Measurements from ENCODE around the gene SDHAF2. TPM values are rescaled to one million over a fixed set of nuclear protein-coding genes. Genes with fewer than 3 reads are reported as not detected.

Gene SDHAF2
- 34.7 and 50.4 TPM in 2 replicates for total RNA-seq (2012; rRNA removed)
- polyA plus RNA-seq (2012; rRNA removed), result 91.1 and 91.5 TPM in 2 replicates
- 57.2 and 76.4 TPM in 2 replicates for polyA plus RNA-seq (2012; cell fraction: cytosol; rRNA removed)
- polyA plus RNA-seq (2012; cell fraction: nucleus; rRNA removed; ENCODE audit: low replicate concordance), result 34.4 and 46.2 TPM in 2 replicates
- Bru-seq, nascent RNA, result percentile 86 among the genes with signal in this experiment
- BruChase-seq, experiment 1, labeled RNA remaining after a 6-hour chase, result percentile 96 among the genes with signal in this experiment
- BruChase-seq, experiment 2, labeled RNA remaining after a 2-hour chase, result percentile 96 among the genes with signal in this experiment
- long read RNA-seq, transcript SDHAF2-206 (2 exons, 835 nt), result minor isoform, 5 of 47 reads
- long read RNA-seq, transcript SDHAF2-201 (4 exons, 2,033 nt), result major isoform, 28 of 47 reads
- long read RNA-seq, partial matches to known transcripts, result 1 of 47 reads
- long read RNA-seq, other reads (novel, unspliced or antisense), result 9 of 47 reads

- TSS peak; percentile 77 for BruUV-seq (replicated peaks)
- in situ Hi-C loops (cut with MboI; ENCODE audit: low sequenced_read_pairs) (no loop called here), dilution Hi-C loops (cut with HindIII; ENCODE audit: low sequenced_read_pairs, unreplicated experiment) (no loop called here), intact Hi-C loops (cut with micrococcal nuclease) (loop anchor here (5.0 kb wide), 1 partner anchor 98 kb away; the partner anchor contains the start of genes DDB1 and TKFC)
- Histone ChIP-seq H3K27me3 (ENCODE audit: control insufficient read depth, insufficient read depth, low read length) (no peaks in the 10 kb centered on the region), H2AK5ac (ENCODE audit: low read depth, low read length) (peak within 1 kb of the TSS; percentile 99), H3K18ac (ENCODE audit: low read depth, low read length) (peak within 1 kb of the TSS; percentile 58), H2AK9ac (replicated peaks; ENCODE audit: low read depth, low read length, poor library complexity) (peak within 1 kb of the TSS; percentile 99), H3K27ac (ENCODE audit: insufficient read depth, low read length) (peak within 1 kb of the TSS; percentile 94), H2BK20ac (ENCODE audit: low read depth, low read length) (no peak within 1 kb of the TSS), H3K9me3 (ENCODE audit: control insufficient read depth, insufficient read depth, low read length) (no peaks in the 10 kb centered on the region), H2BK5ac (ENCODE audit: low read depth, low read length, poor library complexity, severe bottlenecking) (peak within 1 kb of the TSS; percentile 85), H3K9ac (ENCODE audit: low read depth, low read length) (peak within 1 kb of the TSS; percentile 100), H3K56ac (ENCODE audit: extremely low read depth, insufficient read depth, low read length) (peak within 1 kb of the TSS; percentile 90), H4K20me1 (ENCODE audit: insufficient read depth, low read length) (peaks cover 28% of the 10 kb centered on the region), H3K4me1 (ENCODE audit: control insufficient read depth, insufficient read depth, low read length) (peaks cover 2% of the 10 kb centered on the region; the same call in 1 of the 2 replicates), H4K91ac (ENCODE audit: insufficient read depth, low read depth, low read length) (peak within 1 kb of the TSS; percentile 94), H3K79me1 (ENCODE audit: low read depth in 1 of 2, low read length in 2 of 2) (peaks cover 23 to 40% of the 10 kb centered on the region in 2 experiments), H3K36me3 (ENCODE audit: control insufficient read depth, insufficient read depth, low read length) (peaks cover 25% of the 10 kb centered on the region), H3K23ac (ENCODE audit: low read depth, low read length) (peak within 1 kb of the TSS; percentile 99), H3K4me2 (ENCODE audit: low read depth, low read length) (peak within 1 kb of the TSS; percentile 94), H3K14ac (replicated peaks; ENCODE audit: low read depth, low read length) (peak within 1 kb of the TSS; percentile 99), H3K4ac (ENCODE audit: low read depth, low read length) (peak within 1 kb of the TSS; percentile 96), H3K9me1 (ENCODE audit: insufficient read depth, low read length) (0 out of 2 replicates have a peak, but pooled peaks cover 2% of the 10 kb centered on the region), H2BK15ac (ENCODE audit: low read depth, low read length) (peak within 1 kb of the TSS; percentile 38; the same call in 1 of the 3 replicates), H4K8ac (ENCODE audit: low read depth in 2 of 2, low read length in 2 of 2) (peak within 1 kb of the TSS; percentile 96 to 99), H3K4me3 (ENCODE audit: insufficient read depth, low read depth, low read length) (peak within 1 kb of the TSS; percentile 98), H2AFZ (replicated peaks; ENCODE audit: low read length, poor library complexity) (peak within 1 kb of the TSS; percentile 97), H4K5ac (ENCODE audit: low read depth, low read length) (peak within 1 kb of the TSS; percentile 99), H2BK120ac (ENCODE audit: low read depth, low read length) (0 out of 2 replicates have a peak within 1 kb of the TSS, but pooled peaks have one; percentile 9)
- ChIA-PET CTCF (interaction anchor here (1.0 to 2.9 kb wide), 2 partner anchors 9 to 16 kb away, joined by 4 to 9 read pairs; no protein-coding TSS in a partner anchor), POLR2A (ENCODE audit: unreplicated experiment) (interaction anchor here (0.7 to 1.0 kb wide), 4 partner anchors 16 to 96 kb away, joined by 3 to 5 read pairs (median 4); partner anchors contain the start of gene TMEM216)
- TF ChIP-seq NFE2L2 (IDR thresholded peaks at IDR 0.05; ENCODE audit: low read depth, low read length), result no peak
- TF ChIP-seq CEBPB (IDR thresholded peaks at IDR 0.05; ENCODE audit: low read depth, low read length), result no peak
- TF ChIP-seq USF2 (IDR thresholded peaks at IDR 0.05; ENCODE audit: low read depth, low read length), result 0 out of 2 replicates have a peak, but pooled peaks have one; percentile 14
- no peak for TF ChIP-seq ELK1 (IDR thresholded peaks at IDR 0.05; ENCODE audit: borderline replicate concordance, low read depth, low read length)
- TF ChIP-seq POLR2A (IDR thresholded peaks at IDR 0.05; ENCODE audit: low read depth, low read length), result peak; percentile 85
- no peak for TF ChIP-seq MAFK (IDR thresholded peaks at IDR 0.05; ENCODE audit: low read depth, low read length)
- TF ChIP-seq RAD21 (IDR thresholded peaks at IDR 0.05; ENCODE audit: low read length), result no peak
- TF ChIP-seq SMC3 (IDR thresholded peaks at IDR 0.05; ENCODE audit: low read depth, low read length), result no peak
- TF ChIP-seq CHD1 (IDR thresholded peaks at IDR 0.05; ENCODE audit: low read depth, low read length), result peak; percentile 84; the same call in 1 of the 2 replicates
- peak; percentile 83; the same call in 1 of the 2 replicates for TF ChIP-seq MAZ (IDR thresholded peaks at IDR 0.05; ENCODE audit: borderline replicate concordance, low read depth, low read length)
- TF ChIP-seq RFX5 (IDR thresholded peaks at IDR 0.05; ENCODE audit: low read depth, low read length), result no peak
- peak; percentile 86; the same call in 1 of the 2 replicates for TF ChIP-seq MXI1 (IDR thresholded peaks at IDR 0.05; ENCODE audit: borderline replicate concordance, low read depth, low read length)
- 0% methylated on average over 32 of the region's 82 CpGs; no CpG with 5 or more reads in 1 of the 2 experiments for WGBS, 2 experiments (ENCODE audit: extremely low coverage in 2 of 2, insufficient read length in 1 of 2)
- DNase-seq, result peak; percentile 92
- ATAC-seq (ENCODE audit: low read depth), result peak; percentile 95
These were observed at the start of gene SDHAF2, which contains the start of gene CPSF7 for GRCh38 chr11:61429691-61430582. SDHAF2 (plus strand) TSS chr11:61430124; CDS start chr11:61430147, 23 bp downstream. CPSF7 (minus strand) TSS chr11:61429975; CDS start chr11:61429235, 740 bp downstream.
